Neural progenitor cell (in vitro differentiated cells): ENCODE data around the gene NEUROG1. TPM values are rescaled to one million over a fixed set of nuclear protein-coding genes. Genes with fewer than 3 reads are reported as not detected.

Source experiments
- DNase-seq: peaks from one replicate; pipeline ENCODE4 v3.0.0-alpha.2; 2016; ENCODE audit warnings: low spot score
- H2AFZ ChIP-seq: fragments of 200-600 bp; sonication (generic); replicated peaks from 2 replicates; pipeline ENCODE4 v1.6.1; 2016; ENCODE audit warnings: antibody characterized with exemption
- H3F3A ChIP-seq: fragments of 200-600 bp; sonication (generic); 2 replicates; pipeline ENCODE4 v1.6.1; 2016; ENCODE audit warnings: antibody characterized with exemption, low read depth
- H3K27ac ChIP-seq: fragments of 200-600 bp; sonication (generic); 2 replicates; pipeline ENCODE4 v1.5.1; 2016; ENCODE audit warnings: mild to moderate bottlenecking
- H3K27me3 ChIP-seq: fragments of 200-600 bp; sonication (generic); 2 replicates; pipeline ENCODE4 v1.6.1; 2016; ENCODE audit warnings: mild to moderate bottlenecking, moderate library complexity
- H3K36me3 ChIP-seq: fragments of 200-600 bp; sonication (generic); 2 replicates; pipeline ENCODE4 v1.5.1; 2016
- H3K4me1 ChIP-seq: fragments of 200-600 bp; sonication (generic); 2 replicates; pipeline ENCODE4 v1.6.1; 2016; ENCODE audit warnings: mixed run types
- H3K4me2 ChIP-seq: fragments of 200-600 bp; sonication (generic); 2 replicates; pipeline ENCODE4 v1.6.1; 2016
- H3K4me3 ChIP-seq: fragments of 200-600 bp; sonication (generic); 2 replicates; pipeline ENCODE4 v1.5.1; 2016
- H3K79me2 ChIP-seq: fragments of 200-600 bp; sonication (generic); 2 replicates; pipeline ENCODE4 v1.6.1; 2016; ENCODE audit warnings: low read depth
- H3K9ac ChIP-seq: fragments of 200-600 bp; sonication (generic); 2 replicates; pipeline ENCODE4 v1.6.1; 2016
- H3K9me3 ChIP-seq: fragments of 200-600 bp; sonication (generic); 2 replicates; pipeline ENCODE4 v1.5.1; 2016; ENCODE audit warnings: low read depth
- H4K20me1 ChIP-seq: fragments of 200-600 bp; sonication (generic); 2 replicates; pipeline ENCODE4 v1.6.1; 2016; ENCODE audit warnings: low read depth
- H3K27ac Mint-ChIP-seq: 3 replicates; pipeline ENCODE4 v1.8.0; 2021; ENCODE audit warnings: mixed read lengths
- H3K27me3 Mint-ChIP-seq: 2 replicates; pipeline ENCODE4 v1.8.0; 2022; ENCODE audit warnings: low read depth, mild to moderate bottlenecking, inconsistent platforms, moderate library complexity, mixed read lengths; ENCODE audit not compliant: insufficient read depth
- H3K36me3 Mint-ChIP-seq: 3 replicates; pipeline ENCODE4 v1.8.0; 2021; ENCODE audit warnings: mixed read lengths
- H3K4me1 Mint-ChIP-seq: 3 replicates; pipeline ENCODE4 v1.8.0; 2021; ENCODE audit warnings: mixed read lengths
- H3K4me3 Mint-ChIP-seq: 3 replicates; pipeline ENCODE4 v1.8.0; 2021; ENCODE audit warnings: mild to moderate bottlenecking, moderate library complexity, mixed read lengths
- H3K9me3 Mint-ChIP-seq: 3 replicates; pipeline ENCODE4 v1.8.0; 2020; ENCODE audit warnings: mixed read lengths
- EZH2 ChIP-seq: fragments of 200-600 bp; sonication (generic); IDR thresholded peaks from 2 replicates; pipeline ENCODE4 v1.6.1; 2017; ENCODE audit warnings: antibody characterized with exemption, mild to moderate bottlenecking, moderate library complexity
- EZH2phosphoT487 ChIP-seq: fragments of 200-600 bp; sonication (generic); IDR thresholded peaks from 2 replicates; pipeline ENCODE4 v1.6.1; 2017; ENCODE audit warnings: antibody characterized with exemption
- total RNA-seq: library from RNA; depleted of rRNA; stranded (reverse); fragments of >200 nt; gene quantifications from 2 replicates; pipeline ENCODE4 v1.2.3, GENCODE V29; 2015; ENCODE audit warnings: low replicate concordance
- TF ChIP-seq, protein P1 (sequence below): fragments of 200-600 bp; sonication (generic); IDR thresholded peaks from 2 replicates; pipeline ENCODE4 v1.5.1; 2017; ENCODE audit warnings: antibody characterized with exemption, mild to moderate bottlenecking

The NEUROG1 gene
- total RNA-seq, 1 donor from 2014 or later: not detected

DNA sequence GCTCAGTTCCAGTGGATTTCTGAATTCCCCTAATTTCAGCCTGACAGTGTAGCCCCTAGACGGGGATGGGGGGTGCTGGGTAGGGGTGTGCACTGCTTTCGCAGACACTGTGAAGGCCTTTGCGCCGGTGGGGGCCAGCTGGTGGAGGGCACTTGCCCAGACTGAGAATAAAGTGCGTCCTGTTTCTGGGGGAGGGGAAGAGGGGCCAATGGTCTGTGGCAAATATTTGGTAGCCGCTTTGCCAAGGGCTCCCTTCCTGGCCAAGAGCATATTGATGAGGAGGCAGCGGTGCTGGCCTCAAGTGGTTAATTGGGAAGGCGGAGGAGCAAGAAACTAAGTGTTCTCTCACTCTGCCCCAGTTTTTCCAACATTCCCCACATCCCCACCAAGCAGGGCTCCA lies 41.7 kb upstream of the NEUROG1 start:
- H3K4me1 ChIP-seq: peaks cover 32% of the 10 kb centered on the region
- H3K9ac ChIP-seq: no peak overlapping the region
- peaks cover 22% of the 10 kb centered on the region for H4K20me1 ChIP-seq
- Mint-ChIP-seq H3K9me3 (no peaks in the 10 kb centered on the region), H3K27ac (no peak overlapping the region), H3K27me3 (peaks cover 34% of the 10 kb centered on the region), H3K36me3 (no peaks in the 10 kb centered on the region), H3K4me3 (peak overlapping the region; percentile 63), H3K4me1 (peaks cover 44% of the 10 kb centered on the region)
- H3F3A ChIP-seq: peaks cover 10% of the 10 kb centered on the region
- no peak for DNase-seq
- no peak overlapping the region for H2AFZ ChIP-seq
- no peak overlapping the region for H3K27ac ChIP-seq
- TF ChIP-seq, protein P1, sequence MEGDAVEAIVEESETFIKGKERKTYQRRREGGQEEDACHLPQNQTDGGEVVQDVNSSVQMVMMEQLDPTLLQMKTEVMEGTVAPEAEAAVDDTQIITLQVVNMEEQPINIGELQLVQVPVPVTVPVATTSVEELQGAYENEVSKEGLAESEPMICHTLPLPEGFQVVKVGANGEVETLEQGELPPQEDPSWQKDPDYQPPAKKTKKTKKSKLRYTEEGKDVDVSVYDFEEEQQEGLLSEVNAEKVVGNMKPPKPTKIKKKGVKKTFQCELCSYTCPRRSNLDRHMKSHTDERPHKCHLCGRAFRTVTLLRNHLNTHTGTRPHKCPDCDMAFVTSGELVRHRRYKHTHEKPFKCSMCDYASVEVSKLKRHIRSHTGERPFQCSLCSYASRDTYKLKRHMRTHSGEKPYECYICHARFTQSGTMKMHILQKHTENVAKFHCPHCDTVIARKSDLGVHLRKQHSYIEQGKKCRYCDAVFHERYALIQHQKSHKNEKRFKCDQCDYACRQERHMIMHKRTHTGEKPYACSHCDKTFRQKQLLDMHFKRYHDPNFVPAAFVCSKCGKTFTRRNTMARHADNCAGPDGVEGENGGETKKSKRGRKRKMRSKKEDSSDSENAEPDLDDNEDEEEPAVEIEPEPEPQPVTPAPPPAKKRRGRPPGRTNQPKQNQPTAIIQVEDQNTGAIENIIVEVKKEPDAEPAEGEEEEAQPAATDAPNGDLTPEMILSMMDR: no peak
- TF ChIP-seq EZH2 (no peak), EZH2phosphoT487 (no peak)
- H3K27me3 ChIP-seq: peaks cover 72% of the 10 kb centered on the region
- peak overlapping the region; percentile 89 for H3K4me2 ChIP-seq
- no peaks in the 10 kb centered on the region for H3K36me3 ChIP-seq
- H3K4me3 ChIP-seq: no peak overlapping the region
- no peaks in the 10 kb centered on the region for H3K9me3 ChIP-seq
- H3K79me2 ChIP-seq: no peaks in the 10 kb centered on the region

DNA sequence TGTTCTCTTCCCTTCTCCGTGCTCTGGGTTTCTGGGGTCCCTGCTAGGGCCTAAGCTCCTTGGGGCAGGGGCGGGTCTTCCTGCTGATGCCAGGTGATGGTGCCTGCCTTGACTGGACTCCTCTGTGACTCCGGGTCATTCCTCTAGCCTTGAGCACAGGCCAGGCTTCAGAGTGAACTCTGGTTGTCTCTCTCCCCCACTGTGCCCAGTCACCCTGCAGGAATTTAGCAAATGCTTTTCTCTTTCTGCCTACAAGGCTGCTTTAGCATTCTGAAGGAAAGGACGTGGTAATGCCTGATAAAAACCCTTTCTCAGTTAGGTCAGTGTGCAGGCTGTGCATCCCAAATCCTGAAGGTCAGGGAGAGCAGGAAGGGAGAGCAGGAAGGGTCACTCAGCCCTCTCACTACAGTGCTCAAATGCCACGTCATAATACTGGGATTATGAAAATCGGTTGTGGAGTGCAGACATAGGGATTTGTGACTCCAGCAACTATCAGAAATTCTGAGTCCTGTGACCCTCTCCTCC lies 40.4 kb upstream of the NEUROG1 start:
- H3K27ac ChIP-seq: no peak overlapping the region
- peaks cover 40% of the 10 kb centered on the region for H3K27me3 Mint-ChIP-seq
- no peak overlapping the region for H3K9ac ChIP-seq
- peak overlapping the region; percentile 90 for H3K27ac Mint-ChIP-seq
- H3K4me1 Mint-ChIP-seq: peaks cover 52% of the 10 kb centered on the region
- peak overlapping the region; percentile 53 for H3K4me3 Mint-ChIP-seq
- H3K4me3 ChIP-seq: no peak overlapping the region
- peak overlapping the region; percentile 62 for H3K4me2 ChIP-seq
- H4K20me1 ChIP-seq: peaks cover 22% of the 10 kb centered on the region
- TF ChIP-seq EZH2 (no peak), EZH2phosphoT487 (no peak)
- TF ChIP-seq, protein P1: no peak
- DNase-seq: peak; percentile 57
- H3K27me3 ChIP-seq: peaks cover 65% of the 10 kb centered on the region
- H3K79me2 ChIP-seq: no peaks in the 10 kb centered on the region
- peaks cover 10% of the 10 kb centered on the region for H3F3A ChIP-seq
- no peaks in the 10 kb centered on the region for H3K9me3 Mint-ChIP-seq
- peaks cover 32% of the 10 kb centered on the region for H3K4me1 ChIP-seq
- no peaks in the 10 kb centered on the region for H3K9me3 ChIP-seq
- H3K36me3 Mint-ChIP-seq: no peaks in the 10 kb centered on the region
- no peak overlapping the region for H2AFZ ChIP-seq
- no peaks in the 10 kb centered on the region for H3K36me3 ChIP-seq

DNA sequence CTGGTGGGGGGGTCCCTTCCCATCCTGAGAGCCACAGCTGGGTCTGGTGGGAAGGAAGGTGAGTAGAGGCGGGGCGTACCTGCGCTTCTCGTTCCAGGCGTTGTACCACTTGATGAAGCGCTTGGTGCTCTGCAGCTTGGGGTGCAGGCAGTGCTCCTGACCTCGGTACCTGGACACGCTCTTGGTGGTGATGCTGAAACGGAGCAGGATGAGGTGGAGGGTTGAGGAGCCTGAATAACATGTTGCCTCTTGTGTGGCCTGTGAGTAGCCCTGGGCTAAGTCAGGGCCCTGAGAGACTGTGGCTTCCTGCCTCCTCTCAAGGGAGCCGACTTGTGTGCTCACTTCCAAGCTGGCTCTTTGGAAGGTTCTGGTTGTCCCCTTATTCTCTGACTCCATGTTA lies 38.7 kb upstream of the NEUROG1 start:
- TF ChIP-seq EZH2: no peak
- no peak for TF ChIP-seq EZH2phosphoT487
- TF ChIP-seq, protein P1: no peak
- Mint-ChIP-seq H3K9me3 (no peaks in the 10 kb centered on the region), H3K4me1 (peaks cover 51% of the 10 kb centered on the region), H3K27me3 (peaks cover 32% of the 10 kb centered on the region), H3K4me3 (no peak overlapping the region), H3K27ac (no peak overlapping the region), H3K36me3 (no peaks in the 10 kb centered on the region)
- H3K9me3 ChIP-seq: no peaks in the 10 kb centered on the region
- DNase-seq: no peak
- peaks cover 10% of the 10 kb centered on the region for H3F3A ChIP-seq
- H3K36me3 ChIP-seq: no peaks in the 10 kb centered on the region
- peaks cover 48% of the 10 kb centered on the region for H3K27me3 ChIP-seq
- no peak overlapping the region for H3K27ac ChIP-seq
- no peak overlapping the region for H3K4me3 ChIP-seq
- H2AFZ ChIP-seq: no peak overlapping the region
- no peak overlapping the region for H3K4me2 ChIP-seq
- peaks cover 31% of the 10 kb centered on the region for H3K4me1 ChIP-seq
- no peak overlapping the region for H3K9ac ChIP-seq
- no peaks in the 10 kb centered on the region for H3K79me2 ChIP-seq
- H4K20me1 ChIP-seq: peaks cover 21% of the 10 kb centered on the region
